ENCODE data around the gene ARHGEF6. TPM values are rescaled to one million over a fixed set of nuclear protein-coding genes. Genes with fewer than 3 reads are reported as not detected.
"Not testable (repeated sequence)": the region's sequence is repeated elsewhere in the genome, so short reads cannot be mapped to it uniquely, and the experiment has no call there.

ARHGEF6 gene
- total RNA-seq, 1 donor from 2014 or later, result 16.2 TPM

DNA sequence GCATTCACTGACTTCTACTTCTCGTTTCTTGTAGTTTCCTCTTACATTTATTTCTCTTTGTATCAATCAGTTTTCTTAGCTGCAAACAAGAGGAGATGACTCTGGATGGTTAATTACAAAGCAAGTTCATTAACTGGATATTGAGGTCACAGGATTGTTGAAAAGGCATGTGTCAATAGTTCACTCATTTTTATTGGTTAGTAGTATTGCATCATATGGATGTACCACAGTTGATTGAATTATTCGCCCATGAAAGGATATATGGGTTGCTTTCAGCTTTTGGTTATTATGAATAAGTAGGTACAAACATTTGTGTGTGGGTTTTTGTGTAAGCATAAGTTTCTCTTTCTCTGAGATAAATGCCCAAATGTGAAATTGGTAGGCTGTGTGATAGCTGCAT, 21.8 kb upstream of the ARHGEF6 start:
- Histone ChIP-seq H3K36me3 (no peaks in the 10 kb centered on the region), H3K4me3 (no peak overlapping the region), H3K4me1 (no peaks in the 10 kb centered on the region), H3K9me3 (no peaks in the 10 kb centered on the region), H3K27ac (no peak overlapping the region), H3K27me3 (no peaks in the 10 kb centered on the region)
- intact Hi-C loops (cut with DNase I), result no loop called here
- no peak for DNase-seq (ENCODE audit: extremely low spot score in 2 of 2)
- TF ChIP-seq POLR2A (IDR thresholded peaks at IDR 0.05) (no peak), POLR2AphosphoS5 (IDR thresholded peaks at IDR 0.05; ENCODE audit: insufficient read depth in 1 of 2, low read depth in 1 of 2) (no peak)
- TF ChIP-seq, protein P1, sequence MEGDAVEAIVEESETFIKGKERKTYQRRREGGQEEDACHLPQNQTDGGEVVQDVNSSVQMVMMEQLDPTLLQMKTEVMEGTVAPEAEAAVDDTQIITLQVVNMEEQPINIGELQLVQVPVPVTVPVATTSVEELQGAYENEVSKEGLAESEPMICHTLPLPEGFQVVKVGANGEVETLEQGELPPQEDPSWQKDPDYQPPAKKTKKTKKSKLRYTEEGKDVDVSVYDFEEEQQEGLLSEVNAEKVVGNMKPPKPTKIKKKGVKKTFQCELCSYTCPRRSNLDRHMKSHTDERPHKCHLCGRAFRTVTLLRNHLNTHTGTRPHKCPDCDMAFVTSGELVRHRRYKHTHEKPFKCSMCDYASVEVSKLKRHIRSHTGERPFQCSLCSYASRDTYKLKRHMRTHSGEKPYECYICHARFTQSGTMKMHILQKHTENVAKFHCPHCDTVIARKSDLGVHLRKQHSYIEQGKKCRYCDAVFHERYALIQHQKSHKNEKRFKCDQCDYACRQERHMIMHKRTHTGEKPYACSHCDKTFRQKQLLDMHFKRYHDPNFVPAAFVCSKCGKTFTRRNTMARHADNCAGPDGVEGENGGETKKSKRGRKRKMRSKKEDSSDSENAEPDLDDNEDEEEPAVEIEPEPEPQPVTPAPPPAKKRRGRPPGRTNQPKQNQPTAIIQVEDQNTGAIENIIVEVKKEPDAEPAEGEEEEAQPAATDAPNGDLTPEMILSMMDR (IDR thresholded peaks at IDR 0.05), result no peak

DNA sequence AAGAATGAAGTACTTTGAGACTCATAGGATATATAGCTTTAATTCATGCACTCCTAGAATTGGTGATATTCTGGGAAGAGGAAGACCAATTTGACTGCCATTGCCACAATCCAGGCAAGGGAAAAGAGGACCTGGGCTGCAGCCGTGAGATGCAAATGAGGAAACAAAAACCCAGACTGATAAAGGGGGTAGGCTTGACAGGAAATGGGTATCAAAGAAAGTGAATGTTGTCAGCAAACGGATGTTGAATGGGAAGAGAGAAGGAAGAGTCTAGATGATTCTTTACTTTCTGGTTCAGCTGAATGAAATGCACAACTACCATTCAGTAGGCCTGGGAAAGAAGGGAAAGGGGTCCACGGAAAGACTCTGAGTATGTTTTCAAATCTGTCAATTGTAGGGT, 17.1 kb upstream of the ARHGEF6 start:
- Histone ChIP-seq H3K9me3 (no peaks in the 10 kb centered on the region), H3K36me3 (no peaks in the 10 kb centered on the region), H3K4me1 (no peaks in the 10 kb centered on the region), H3K4me3 (no peak overlapping the region), H3K27me3 (no peaks in the 10 kb centered on the region), H3K27ac (no peak overlapping the region)
- no peak for TF ChIP-seq POLR2AphosphoS5 (IDR thresholded peaks at IDR 0.05; ENCODE audit: insufficient read depth in 1 of 2, low read depth in 1 of 2)
- no peak for TF ChIP-seq POLR2A (IDR thresholded peaks at IDR 0.05)
- TF ChIP-seq, protein P1 (IDR thresholded peaks at IDR 0.05), result no peak
- DNase-seq (ENCODE audit: extremely low spot score in 2 of 2), result no peak
- intact Hi-C loops (cut with DNase I), result no loop called here

DNA sequence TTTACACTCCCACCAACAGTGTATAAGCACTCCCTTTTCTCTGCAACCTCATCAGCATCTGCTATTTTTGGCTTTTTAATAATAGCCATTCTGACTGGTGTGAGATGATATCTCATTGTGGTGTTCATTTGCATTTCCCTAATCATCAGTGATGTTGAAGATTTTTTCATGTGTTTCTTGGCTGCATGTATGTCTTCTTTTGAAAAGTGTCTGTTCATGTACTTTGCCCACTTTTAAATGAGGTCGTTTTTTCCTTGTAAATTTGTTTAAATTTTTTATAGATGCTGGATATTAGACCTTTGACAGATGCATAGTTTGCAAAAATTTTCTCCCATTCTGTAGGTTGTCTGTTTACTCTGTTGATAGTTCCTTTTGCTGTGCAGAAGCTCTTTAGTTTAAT, 14.4 kb upstream of the ARHGEF6 start:
- H3K27ac ChIP-seq; H3K36me3 ChIP-seq; H3K27me3 ChIP-seq; H3K4me3 ChIP-seq; intact Hi-C loops (cut with DNase I); H3K4me1 ChIP-seq; DNase-seq (ENCODE audit: extremely low spot score in 2 of 2); H3K9me3 ChIP-seq: not testable (repeated sequence)

DNA sequence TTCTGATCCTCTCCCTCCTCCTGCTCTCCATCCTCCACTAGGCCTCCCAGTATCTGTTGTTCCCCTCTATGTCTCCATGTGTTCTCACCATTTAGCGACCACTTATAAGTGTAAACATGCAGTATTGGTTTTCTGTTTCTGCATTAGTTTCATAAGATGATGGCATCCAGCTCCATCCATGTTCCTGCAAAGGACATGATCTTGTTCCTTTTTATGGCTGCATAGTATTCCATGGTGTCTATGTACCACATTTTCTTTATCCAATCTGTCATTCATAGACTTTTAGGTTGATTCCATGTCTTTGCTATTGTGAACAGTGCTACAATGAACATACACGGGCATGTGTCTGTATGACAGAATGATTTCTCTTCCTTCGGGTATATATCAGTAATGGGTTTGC, 13.9 kb upstream of the ARHGEF6 start:
- H3K9me3 ChIP-seq; H3K4me1 ChIP-seq; H3K27ac ChIP-seq; H3K27me3 ChIP-seq; H3K4me3 ChIP-seq; H3K36me3 ChIP-seq; DNase-seq (ENCODE audit: extremely low spot score in 2 of 2); intact Hi-C loops (cut with DNase I): not testable (repeated sequence)

DNA sequence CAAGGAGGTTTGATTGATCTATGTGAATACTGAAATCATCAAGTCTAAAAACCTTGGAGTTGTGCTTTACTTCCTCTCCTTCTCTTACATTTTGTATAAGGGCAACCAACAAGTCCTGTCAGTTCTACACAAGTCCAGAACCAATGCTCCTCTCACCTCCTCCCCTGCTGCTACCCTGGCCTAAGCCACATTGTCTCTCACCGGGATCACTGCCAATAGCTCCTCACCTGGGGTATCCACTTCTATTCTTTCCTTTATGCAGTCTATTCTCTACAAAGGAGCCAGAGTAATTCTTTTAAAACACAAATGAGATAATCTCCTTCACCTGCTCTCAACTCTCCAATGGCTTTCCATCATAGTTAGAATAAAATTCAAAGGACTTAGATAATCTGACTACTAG, 13.3 kb upstream of the ARHGEF6 start:
- no peak for TF ChIP-seq POLR2A (IDR thresholded peaks at IDR 0.05)
- TF ChIP-seq POLR2AphosphoS5 (IDR thresholded peaks at IDR 0.05; ENCODE audit: insufficient read depth in 1 of 2, low read depth in 1 of 2), result no peak
- TF ChIP-seq, protein P1 (IDR thresholded peaks at IDR 0.05), result no peak
- H3K9me3 ChIP-seq, result no peaks in the 10 kb centered on the region
- H3K36me3 ChIP-seq, result no peaks in the 10 kb centered on the region
- no peaks in the 10 kb centered on the region for H3K4me1 ChIP-seq
- no peaks in the 10 kb centered on the region for H3K27me3 ChIP-seq
- no peak overlapping the region for H3K27ac ChIP-seq
- no peak overlapping the region for H3K4me3 ChIP-seq
- intact Hi-C loops (cut with DNase I), result no loop called here
- DNase-seq (ENCODE audit: extremely low spot score in 2 of 2), result no peak

DNA sequence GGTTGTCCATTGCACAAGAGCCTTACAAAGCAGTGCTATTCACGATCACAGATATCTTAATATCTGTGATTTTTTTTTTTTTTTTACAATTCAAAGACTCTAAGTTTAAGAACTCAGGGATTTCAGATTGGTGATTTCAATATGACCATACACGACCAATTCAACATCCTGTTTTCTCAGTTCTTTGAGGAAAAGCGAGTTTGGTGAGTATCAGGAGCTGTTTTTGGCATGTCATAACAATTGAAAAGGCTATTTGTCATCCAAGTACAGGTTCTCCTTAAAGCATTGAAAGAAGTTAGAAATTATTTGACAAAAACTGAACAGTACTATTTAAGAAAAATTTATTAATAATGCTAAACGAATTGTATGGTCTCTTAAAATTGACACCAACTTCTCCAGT, 9.1 kb upstream of the ARHGEF6 start:
- no peaks in the 10 kb centered on the region for H3K9me3 ChIP-seq
- TF ChIP-seq POLR2AphosphoS5 (IDR thresholded peaks at IDR 0.05; ENCODE audit: insufficient read depth in 1 of 2, low read depth in 1 of 2) (no peak), POLR2A (IDR thresholded peaks at IDR 0.05) (no peak)
- TF ChIP-seq, protein P1 (IDR thresholded peaks at IDR 0.05), result no peak
- intact Hi-C loops (cut with DNase I), result no loop called here
- H3K4me3 ChIP-seq, result no peak overlapping the region
- no peaks in the 10 kb centered on the region for H3K36me3 ChIP-seq
- no peaks in the 10 kb centered on the region for H3K4me1 ChIP-seq
- H3K27me3 ChIP-seq, result no peaks in the 10 kb centered on the region
- no peak overlapping the region for H3K27ac ChIP-seq
- DNase-seq (ENCODE audit: extremely low spot score in 2 of 2), result no peak

Data from vagina (tissue), 2 donors.